Inflammatory macrophage treated with lipopolysaccharide for 1 hour (primary cell): Measurements from ENCODE around the gene KIF26B.
"Not testable (repeated sequence)": the region's sequence is repeated elsewhere in the genome, so short reads cannot be mapped to it uniquely, and the experiment has no call there.

Source experiments
- DNase-seq, 2 donors: peaks; one replicate each; pipeline ENCODE4 v3.0.0-alpha.2; 2020 to 2022

The KIF26B gene

DNA sequence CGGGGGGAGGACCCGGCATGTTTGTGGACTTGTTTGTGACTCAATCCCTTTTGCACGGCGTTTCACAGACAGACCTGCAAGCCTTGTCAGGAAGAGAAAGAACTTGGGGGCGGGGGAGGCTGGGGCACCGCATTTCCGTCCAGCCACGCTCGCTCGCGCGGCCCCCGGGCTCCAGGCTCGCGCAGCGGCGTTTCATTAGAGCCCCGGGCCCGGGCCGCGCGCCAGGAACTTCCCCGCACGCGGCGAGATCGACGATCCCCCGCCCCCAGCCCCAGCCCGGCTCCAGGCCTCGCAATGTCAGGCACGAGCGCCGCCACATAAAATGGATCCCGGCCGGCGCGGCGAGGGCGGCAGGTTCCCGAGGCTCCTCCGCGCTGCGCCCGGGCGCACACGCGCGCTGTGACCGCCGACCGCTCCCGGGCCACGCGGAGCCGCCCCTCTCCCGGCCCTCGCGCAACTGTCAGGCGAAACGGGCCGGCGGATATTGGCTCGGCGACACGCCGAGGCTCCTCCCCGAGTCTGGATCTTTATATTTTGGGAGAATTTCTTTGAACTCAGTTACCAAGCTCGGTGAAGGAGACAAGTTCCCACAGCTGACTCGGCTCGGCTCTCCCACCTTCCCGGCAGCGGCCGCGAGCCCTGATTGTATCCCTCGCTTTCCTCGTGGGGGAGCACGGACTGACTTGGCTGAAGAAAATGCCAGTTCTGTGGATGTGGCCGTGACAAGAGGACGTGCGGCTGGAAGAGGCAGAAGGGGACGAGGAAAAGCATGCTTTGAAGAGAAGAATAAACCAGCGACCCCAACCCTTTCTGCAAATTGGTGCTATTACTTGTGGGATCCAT lies at the start of gene KIF26B:
TSS of gene KIF26B (plus strand) at position 557 of the 843 bp plus-strand sequence. CDS start 440 bp downstream, outside the sequence.
- DNase-seq: peak in 1 of 2 donors; percentile 2

DNA sequence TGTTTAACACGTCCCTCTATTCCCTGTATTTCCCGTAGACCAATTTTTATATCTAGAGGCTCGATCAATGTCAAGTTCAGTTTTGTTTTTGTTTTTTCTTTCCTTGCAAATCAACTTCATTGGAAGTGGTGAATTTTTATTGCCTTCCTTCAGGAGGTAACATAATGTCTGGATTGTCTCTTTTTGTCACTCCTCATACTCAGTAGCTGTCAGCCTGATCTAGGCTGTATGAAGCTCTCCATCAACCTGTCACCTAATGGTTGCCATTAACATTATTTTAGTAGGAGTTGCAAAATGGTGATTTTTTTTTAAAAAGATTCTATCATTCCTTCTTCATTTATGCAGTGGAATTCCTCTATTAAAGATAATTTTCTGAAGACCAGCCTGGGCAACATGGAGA lies 49.7 kb upstream of the KIF26B start:
- no peak for DNase-seq

- no peak for DNase-seq
Measured at GRCh38 chr1:245105815-245106410, 48.9 kb upstream of the KIF26B start.

GRCh38 chr1:245107776-245108114 lies 47.0 kb upstream of the KIF26B start:
- DNase-seq: no peak

DNA sequence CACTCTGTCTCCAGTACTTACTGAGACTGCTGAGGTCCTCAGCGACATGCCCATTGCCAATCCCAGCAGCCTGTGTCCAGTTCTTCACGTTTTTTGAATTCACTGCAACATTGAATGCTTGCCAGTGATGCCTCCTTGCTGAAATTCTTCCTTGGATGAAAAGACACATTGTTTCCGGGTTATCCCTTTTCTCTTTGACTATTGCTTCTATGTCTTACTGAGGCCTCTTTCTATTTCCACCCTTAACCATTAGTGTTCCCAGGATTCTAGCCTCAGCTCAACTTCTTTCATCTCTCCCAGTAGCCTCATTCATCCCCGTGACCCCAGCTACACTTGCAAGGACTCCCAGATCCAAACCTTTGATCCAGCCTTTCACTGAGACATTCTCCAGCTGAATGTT lies 46.5 kb upstream of the KIF26B start:
- DNase-seq: no peak

DNA sequence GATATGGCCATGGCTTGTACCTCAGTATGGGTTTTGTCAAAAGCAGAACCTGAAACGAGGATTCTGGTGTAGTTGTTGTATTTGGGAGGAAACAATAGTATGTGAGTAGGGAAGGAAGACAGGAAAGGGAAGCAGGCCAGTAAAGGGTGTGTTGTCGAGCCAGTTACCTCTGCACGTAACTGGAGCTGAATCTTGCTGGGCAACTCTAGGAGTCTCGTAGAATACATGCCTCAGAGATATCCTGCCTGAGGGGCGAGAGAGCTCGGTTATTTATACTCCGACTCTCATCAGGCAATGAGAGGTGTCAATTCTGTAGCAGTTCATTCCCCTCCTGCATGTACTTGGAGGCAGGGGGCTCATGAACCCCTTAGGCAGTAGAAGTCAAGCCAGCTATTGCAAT lies 45.9 kb upstream of the KIF26B start:
- no peak for DNase-seq

DNA sequence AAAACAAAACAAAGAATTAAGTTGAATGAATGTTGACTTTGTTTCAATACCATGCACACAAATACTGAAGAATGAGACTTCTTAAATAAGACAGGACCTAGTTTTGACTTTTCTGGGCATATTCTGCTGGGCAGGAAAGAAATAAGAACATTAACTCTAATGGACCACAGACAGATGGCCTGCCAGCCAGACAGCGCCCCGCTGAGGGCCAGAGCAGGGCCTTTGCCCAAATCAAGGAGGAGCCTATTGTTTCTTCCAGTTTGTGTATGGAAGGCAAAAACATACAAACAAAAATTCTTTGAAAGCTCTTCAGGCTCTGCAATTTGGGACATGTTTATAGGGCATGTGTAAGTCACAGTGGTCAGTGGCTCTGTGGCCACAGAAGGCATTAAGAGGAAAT lies 44.4 kb upstream of the KIF26B start:
- no peak for DNase-seq

DNA sequence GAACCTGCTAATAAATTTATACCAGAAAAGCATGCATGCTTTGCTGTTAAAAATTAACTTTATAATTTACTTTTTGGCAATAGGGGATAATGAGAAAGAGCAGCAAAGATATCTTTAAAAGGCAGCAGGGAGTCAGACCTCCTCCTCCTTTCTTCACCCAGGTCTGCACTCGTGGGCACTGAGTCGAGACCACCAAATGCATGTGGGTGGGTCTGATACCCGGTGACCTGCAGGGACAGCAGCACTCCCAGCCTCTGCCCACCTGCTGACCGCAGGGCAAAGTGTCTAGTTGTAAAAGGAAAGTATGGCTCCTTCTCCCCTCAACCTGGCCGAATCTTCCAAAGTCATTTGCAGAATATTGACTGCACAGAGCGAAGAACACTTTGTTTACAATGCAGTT lies 43.7 kb upstream of the KIF26B start:
- no peak for DNase-seq

GRCh38 chr1:245113649-245114048 lies 41.1 kb upstream of the KIF26B start:
- no peak for DNase-seq

- no peak for DNase-seq
Measured at GRCh38 chr1:245116131-245116530, 38.7 kb upstream of the KIF26B start.

GRCh38 chr1:245116751-245117150 lies 38.0 kb upstream of the KIF26B start:
- DNase-seq: no peak

GRCh38 chr1:245118066-245118465 lies 36.7 kb upstream of the KIF26B start:
- DNase-seq: no peak

DNA sequence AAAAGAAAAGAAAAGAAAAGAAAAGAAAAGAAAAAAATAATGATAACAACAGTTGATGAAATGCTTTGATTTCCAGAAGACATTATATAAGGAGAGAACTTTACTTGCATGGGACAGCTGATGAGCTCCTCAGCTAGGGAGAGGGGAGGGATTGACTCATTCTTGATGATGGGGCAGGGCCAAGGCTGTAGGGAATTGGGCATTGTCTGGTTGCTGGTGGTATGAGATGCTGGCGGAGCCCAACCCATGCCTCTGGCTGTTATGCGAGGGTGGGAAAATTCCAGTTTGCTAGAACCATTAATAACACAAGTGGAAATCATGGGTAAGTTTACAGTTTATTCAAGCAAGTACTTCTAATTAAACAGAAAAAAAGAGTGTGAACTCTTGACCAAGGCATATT lies 36.0 kb upstream of the KIF26B start:
- DNase-seq: no peak

- DNase-seq: no peak
Measured at GRCh38 chr1:245121523-245121922, 33.3 kb upstream of the KIF26B start.

DNA sequence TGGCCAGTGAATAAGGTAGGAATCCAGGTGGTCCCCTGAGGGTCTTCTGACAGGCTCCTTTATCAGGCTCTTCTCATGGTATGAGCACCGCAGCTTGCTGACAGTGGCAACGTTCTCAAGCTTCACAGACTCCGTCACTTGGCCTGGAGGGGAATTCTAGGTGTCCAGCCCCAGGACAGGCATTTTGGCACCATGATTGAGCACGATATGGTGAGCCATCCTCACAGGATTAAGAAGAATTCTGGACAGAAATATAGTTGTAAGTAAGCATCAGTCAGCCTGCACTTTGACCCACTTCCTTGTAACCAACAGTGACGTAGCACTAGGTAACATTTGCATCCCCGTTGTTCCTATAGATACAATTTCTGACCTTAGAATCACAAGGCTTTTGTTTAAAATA lies 30.5 kb upstream of the KIF26B start:
- DNase-seq: no peak

DNA sequence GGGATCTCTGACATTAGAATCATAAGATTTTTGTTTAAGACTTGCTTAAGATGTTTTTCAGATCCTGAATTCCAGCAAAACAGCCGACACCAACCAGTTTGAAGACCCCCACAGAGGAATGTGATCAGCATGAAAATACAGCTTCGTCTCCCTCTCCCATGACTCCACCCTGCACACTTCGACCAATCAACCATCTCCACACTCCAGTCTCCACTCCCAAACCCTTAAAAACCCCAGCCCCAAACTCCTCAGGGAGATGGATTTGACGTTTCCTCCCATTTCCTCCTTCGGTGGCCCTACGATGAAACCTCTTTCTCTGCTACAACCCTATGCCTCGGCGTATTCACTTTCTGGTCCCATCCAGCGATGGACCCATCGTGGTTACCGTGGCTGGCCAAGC lies 30.1 kb upstream of the KIF26B start:
- no peak for DNase-seq

GRCh38 chr1:245126530-245126929 lies 28.3 kb upstream of the KIF26B start:
- no peak for DNase-seq

GRCh38 chr1:245128381-245129101 lies 26.2 kb upstream of the KIF26B start:
- DNase-seq: no peak

GRCh38 chr1:245129319-245130240 lies 25.2 kb upstream of the KIF26B start:
- DNase-seq: no peak

- not testable (repeated sequence) for DNase-seq
Measured at GRCh38 chr1:245130281-245131025, 24.3 kb upstream of the KIF26B start.

- no peak for DNase-seq
Measured at GRCh38 chr1:245131026-245131393, 23.8 kb upstream of the KIF26B start.

DNA sequence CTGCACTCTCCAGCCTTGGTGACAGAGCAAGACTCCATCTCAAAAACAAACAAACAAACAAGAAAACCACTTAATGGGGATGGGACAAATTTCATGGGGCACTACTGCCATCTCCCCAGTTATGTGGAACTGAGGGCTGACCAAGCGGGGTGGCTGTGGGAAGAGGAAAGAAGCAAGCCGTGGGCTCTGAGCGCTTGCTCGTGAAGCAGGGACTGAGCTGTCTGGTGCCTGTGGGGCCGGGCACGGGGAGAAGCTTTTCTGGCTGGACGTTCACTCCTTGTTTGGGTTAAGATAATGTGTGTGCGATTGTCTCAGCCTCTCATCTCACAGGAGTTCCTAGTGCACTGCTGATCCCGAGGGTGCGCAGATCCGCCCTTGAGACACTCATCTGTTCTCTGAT lies 22.0 kb upstream of the KIF26B start:
- DNase-seq: no peak
